Fibroblast of pulmonary artery (primary cell): ENCODE results near the gene COL10A1.
A peak's percentile ranks its signal among the peaks of the same experiment; 100 is the strongest.

Experiments
- DNase-seq: peaks from one replicate; pipeline ENCODE4 v3.0.0-alpha.2; 2010; ENCODE audit warnings: low read depth
- H3K4me3 ChIP-seq: replicated peaks from 2 replicates; pipeline ENCODE4 v1.5.1; 2011; ENCODE audit warnings: low read depth, mild to moderate bottlenecking, control low read depth, low read length, moderate library complexity
- CTCF ChIP-seq: IDR thresholded peaks from 2 replicates; pipeline ENCODE4 v1.5.1; 2011; ENCODE audit warnings: mild to moderate bottlenecking, control low read depth, low read length, inconsistent platforms; ENCODE audit errors: missing control alignments

The COL10A1 gene

GRCh38 chr6:116108836-116109235, 17.1 kb downstream of the COL10A1 start:
- DNase-seq, result no peak
- no peak overlapping the region for H3K4me3 ChIP-seq
- TF ChIP-seq CTCF, result no peak

- peak; percentile 79 for DNase-seq
- no peak for TF ChIP-seq CTCF
- no peak overlapping the region for H3K4me3 ChIP-seq
These were observed 19.8 kb downstream of the COL10A1 start for GRCh38 chr6:116106146-116106545.

- no peak for TF ChIP-seq CTCF
These were observed 20.7 kb downstream of the COL10A1 start for GRCh38 chr6:116105247-116105646.

GRCh38 chr6:116104636-116105035, 21.3 kb downstream of the COL10A1 start:
- no peak for TF ChIP-seq CTCF
- no peak for DNase-seq
- H3K4me3 ChIP-seq, result no peak overlapping the region

More at GRCh38 chr6:116105247-116105646, 20.7 kb downstream of the COL10A1 start:
- DNase-seq, result no peak
- H3K4me3 ChIP-seq, result no peak overlapping the region

- no peak overlapping the region for H3K4me3 ChIP-seq
- DNase-seq, result no peak
- no peak for TF ChIP-seq CTCF
These were observed 23.1 kb downstream of the COL10A1 start for GRCh38 chr6:116102873-116103272.

- TF ChIP-seq CTCF, result no peak
- DNase-seq, result no peak
- H3K4me3 ChIP-seq, result peak overlapping the region; percentile 73
These were observed 24.1 kb downstream of the COL10A1 start for GRCh38 chr6:116101790-116102189.

GRCh38 chr6:116101302-116101718, 24.6 kb downstream of the COL10A1 start:
- no peak for TF ChIP-seq CTCF
- peak overlapping the region; percentile 73 for H3K4me3 ChIP-seq
- DNase-seq, result no peak
